ENCODE data around the gene ZMYND10.

The ZMYND10 gene

DNA sequence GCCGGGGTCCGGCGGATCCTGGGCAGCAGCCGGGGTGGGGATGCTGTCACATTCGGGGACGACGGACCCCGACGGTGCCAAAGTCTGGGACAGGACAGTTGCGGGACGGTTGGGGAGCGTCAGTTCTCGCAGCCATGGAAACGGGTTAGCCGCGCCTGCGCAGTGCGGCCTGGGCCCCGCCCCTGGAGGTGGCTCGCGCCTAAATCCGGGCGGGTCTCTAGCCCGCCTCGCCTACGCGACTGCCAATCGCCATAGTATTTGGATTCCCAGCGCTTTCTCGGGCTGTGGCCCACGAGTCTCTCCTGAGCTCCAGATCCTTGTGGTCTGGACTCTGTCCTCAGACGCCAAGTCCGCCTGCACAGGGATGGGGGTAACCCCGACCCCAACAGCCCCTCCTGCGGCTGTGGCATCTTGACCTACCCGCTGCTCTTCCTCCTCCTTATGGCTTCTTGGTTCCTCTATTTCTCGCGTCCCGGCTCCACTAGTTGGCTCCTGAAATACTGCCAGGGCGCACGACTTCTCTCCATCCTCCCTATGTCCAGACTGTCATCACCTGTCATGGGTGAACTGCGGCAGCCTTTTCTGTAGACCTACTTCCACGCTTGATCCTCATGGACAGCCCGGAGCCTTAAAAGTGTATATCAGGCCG lies at the start of gene ZMYND10:
Gene ZMYND10, minus strand, starts transcription at position 147 of the 649 bp plus-strand sequence. CDS start 153 bp downstream, outside the sequence.
- peak within 1 kb of the TSS; percentile 65 for H3K4me3 Mint-ChIP-seq
- H3K27me3 Mint-ChIP-seq, result no peaks in the 10 kb centered on the region
- no peaks in the 10 kb centered on the region for H3K9me3 Mint-ChIP-seq
- H3K4me1 Mint-ChIP-seq, result peaks cover 57% of the 10 kb centered on the region
- H3K36me3 Mint-ChIP-seq, result peaks cover 9% of the 10 kb centered on the region
- peak; percentile 18 for ATAC-seq
- H3K27ac Mint-ChIP-seq, result peak within 1 kb of the TSS; percentile 18

DNA sequence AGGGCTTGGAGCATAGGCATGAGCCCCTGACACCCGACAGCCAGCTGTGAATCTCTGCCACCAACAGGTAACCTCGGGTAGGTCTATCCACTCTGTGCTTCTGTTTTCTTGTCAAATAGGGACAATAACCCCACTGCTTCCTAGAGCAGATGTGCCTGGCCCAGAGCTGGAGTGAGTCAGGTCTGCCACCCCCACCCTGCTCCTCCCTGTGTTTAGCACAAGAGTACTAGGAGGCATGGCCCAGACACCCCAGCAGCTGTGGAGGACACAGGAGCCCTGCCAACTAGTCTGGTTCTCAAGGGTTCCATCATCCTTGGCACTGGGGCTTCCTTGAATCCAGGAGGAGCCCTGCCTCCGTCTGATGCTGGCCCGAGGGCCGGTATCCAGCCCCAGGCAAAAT lies 47.5 kb upstream of the ZMYND10 start:
- H3K27ac Mint-ChIP-seq, result no peak overlapping the region
- H3K9me3 Mint-ChIP-seq, result no peaks in the 10 kb centered on the region
- no peak for ATAC-seq
- no peak overlapping the region for H3K4me3 Mint-ChIP-seq
- H3K4me1 Mint-ChIP-seq, result no peaks in the 10 kb centered on the region
- H3K27me3 Mint-ChIP-seq, result peaks cover 23% of the 10 kb centered on the region
- H3K36me3 Mint-ChIP-seq, result no peaks in the 10 kb centered on the region

DNA sequence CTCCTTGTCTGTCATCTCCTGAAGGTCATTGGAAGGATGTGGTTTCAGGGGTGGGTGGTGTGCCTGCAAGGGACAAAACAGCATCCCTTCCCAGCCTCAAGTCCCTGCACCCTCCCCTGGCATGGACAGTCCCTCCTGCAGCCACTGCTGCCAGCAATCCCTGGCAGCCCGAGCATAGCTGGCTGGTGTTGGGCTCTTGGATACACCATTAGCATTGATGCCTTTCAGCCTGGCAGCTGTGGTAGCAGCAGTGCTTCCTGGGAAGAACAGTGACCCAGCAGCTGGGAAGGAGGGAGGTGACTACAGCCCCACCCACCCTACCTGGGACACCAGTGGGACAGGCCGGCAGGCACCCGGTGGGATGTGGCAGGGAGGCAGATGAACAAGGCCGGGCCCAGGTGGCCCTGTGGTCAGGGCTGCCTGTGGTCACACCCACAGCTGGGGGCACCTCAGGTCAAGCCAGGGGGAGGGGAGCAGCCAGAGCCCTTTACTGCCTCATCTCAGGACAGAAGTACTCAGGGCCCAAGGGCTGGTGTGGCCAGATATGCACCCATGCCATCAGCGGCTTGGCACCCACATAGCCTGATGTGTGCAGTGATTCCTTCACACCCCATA lies 46.7 kb upstream of the ZMYND10 start:
- H3K36me3 Mint-ChIP-seq, result no peaks in the 10 kb centered on the region

DNA sequence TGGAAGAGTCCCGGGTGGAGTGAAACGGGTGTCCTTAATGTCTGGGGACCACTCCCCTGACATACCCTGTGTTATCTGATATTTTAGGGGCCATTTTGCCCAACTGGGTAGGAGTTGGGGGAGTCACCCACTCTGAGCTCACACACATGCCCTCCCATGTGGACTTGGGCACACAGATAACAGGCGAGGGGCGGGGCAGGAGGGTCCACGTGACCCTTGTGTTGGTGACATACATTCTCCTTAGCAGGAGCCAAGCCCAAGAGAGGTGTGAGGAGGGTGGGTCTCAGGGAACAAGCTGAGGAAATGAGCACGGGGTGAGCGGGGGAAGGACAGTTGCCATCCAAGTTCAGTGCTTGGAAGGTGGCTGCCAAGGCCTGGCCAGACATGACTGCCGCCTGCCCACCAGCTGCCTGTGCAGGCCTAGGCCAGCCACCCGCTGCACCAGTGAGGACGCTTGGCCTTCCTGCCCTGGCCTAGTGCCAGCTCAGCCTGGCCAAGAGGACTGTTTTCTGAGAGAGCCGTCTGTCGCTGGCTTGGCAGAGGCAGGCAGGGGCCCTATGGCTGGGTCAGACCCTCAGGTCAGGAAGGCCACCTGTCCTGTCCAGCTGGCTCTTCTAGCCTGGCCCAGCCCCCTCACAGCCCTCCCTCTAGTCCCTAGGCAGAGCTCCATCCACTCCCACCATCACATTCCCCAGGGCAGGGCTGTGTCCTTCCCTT lies 45.1 kb upstream of the ZMYND10 start:
- no peaks in the 10 kb centered on the region for H3K36me3 Mint-ChIP-seq
- no peak overlapping the region for H3K4me3 Mint-ChIP-seq
- peaks cover 13% of the 10 kb centered on the region for H3K27me3 Mint-ChIP-seq
- no peaks in the 10 kb centered on the region for H3K9me3 Mint-ChIP-seq
- ATAC-seq, result no peak
- H3K27ac Mint-ChIP-seq, result no peak overlapping the region
- H3K4me1 Mint-ChIP-seq, result no peaks in the 10 kb centered on the region

More for the DNA sequence above, 46.7 kb upstream of the ZMYND10 start:
- no peak overlapping the region for H3K4me3 Mint-ChIP-seq
- peaks cover 22% of the 10 kb centered on the region for H3K27me3 Mint-ChIP-seq
- no peaks in the 10 kb centered on the region for H3K4me1 Mint-ChIP-seq
- ATAC-seq, result no peak
- H3K27ac Mint-ChIP-seq, result no peak overlapping the region
- no peaks in the 10 kb centered on the region for H3K9me3 Mint-ChIP-seq

DNA sequence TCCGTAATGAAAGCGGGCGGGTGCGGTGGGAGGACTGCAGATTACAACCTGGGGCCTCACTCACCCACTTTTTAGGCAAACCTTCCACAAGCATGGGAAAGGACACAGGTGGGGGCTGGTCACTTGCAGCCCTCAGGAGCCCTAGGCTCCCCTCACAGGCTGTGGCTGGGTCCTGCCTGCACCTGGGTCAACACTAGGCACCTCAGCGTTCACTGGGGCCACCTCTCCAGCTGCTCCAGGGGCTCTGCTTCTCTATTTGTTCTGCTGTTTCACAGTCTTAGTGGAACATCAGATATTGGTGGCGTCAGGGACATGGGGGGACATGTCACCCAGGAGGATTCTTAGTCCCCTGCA lies 43.9 kb upstream of the ZMYND10 start:
- ATAC-seq, result no peak
- H3K4me1 Mint-ChIP-seq, result no peaks in the 10 kb centered on the region
- no peaks in the 10 kb centered on the region for H3K36me3 Mint-ChIP-seq
- peaks cover 23% of the 10 kb centered on the region for H3K27me3 Mint-ChIP-seq
- H3K27ac Mint-ChIP-seq, result no peak overlapping the region
- H3K9me3 Mint-ChIP-seq, result no peaks in the 10 kb centered on the region
- H3K4me3 Mint-ChIP-seq, result no peak overlapping the region

DNA sequence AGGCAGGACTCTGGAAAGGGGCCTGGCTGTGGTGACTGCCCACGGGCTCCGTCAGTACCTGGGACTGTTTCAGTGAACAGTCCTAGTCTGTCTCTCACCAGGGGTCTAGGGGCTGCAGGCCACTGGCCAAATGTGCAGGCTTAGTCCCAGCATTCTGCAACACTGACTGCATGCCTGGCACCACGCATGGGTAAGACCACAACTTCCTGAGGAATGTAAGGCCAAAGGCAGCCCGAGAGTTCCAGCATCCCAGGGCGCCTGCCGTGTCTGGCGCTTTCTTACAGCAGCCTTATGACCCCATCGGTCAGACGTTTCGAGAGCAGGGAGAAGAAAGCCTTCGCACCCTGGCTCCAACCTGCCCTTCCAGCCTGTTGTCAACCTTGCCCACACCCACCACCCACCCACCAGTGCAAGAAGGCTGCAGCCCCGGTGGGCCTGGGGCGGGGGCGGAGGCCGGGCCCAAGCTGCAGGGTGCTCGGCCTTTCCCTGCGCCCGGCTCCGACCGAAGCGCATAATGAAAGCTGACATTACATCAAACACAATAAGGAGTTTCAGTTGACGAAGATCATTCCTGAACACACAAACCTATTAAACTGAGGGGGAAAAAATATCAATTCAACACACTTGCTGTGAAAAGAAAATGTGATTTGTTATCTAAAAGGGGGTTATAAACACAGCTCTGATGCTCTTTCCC lies 43.3 kb upstream of the ZMYND10 start:
- Mint-ChIP-seq H3K27ac (no peak overlapping the region), H3K4me3 (no peak overlapping the region), H3K27me3 (peaks cover 18% of the 10 kb centered on the region), H3K9me3 (no peaks in the 10 kb centered on the region), H3K4me1 (no peaks in the 10 kb centered on the region), H3K36me3 (no peaks in the 10 kb centered on the region)
- no peak for ATAC-seq

DNA sequence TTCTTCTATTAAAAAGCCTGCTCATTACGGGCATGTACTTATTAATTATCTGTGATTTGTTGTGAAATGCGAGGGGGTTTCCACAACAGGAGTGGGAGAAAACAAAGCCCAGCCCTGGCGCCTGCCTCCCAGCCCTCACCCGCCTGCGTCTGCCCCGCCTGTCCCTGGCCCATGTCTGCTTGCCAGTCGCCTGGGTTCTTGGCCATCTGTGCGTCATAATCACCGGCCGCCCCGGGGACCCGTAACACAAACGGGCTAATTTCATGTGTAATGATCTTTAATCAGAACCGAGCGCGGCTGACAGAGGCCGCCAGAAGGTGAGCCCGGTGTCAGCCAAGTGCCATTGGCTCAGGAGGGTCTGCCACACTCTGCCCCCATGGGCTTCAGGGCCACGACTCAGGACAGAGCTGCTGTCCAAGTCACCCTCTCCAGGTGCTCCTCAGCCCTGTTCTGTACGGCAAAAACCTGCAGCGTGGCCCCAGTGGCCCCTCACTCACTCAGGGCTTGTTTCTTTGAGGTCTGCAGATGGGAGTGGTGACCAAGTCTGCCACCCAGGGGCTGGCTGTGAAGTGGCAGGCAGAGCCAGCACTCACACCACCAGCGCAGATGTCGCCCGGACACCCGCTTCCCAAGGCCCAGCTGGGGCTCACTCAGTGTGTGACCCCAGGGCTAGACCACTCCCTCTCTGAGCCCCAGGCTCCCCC lies 42.6 kb upstream of the ZMYND10 start:
- Mint-ChIP-seq H3K27me3 (peaks cover 17% of the 10 kb centered on the region), H3K27ac (no peak overlapping the region), H3K4me3 (no peak overlapping the region), H3K36me3 (no peaks in the 10 kb centered on the region), H3K9me3 (no peaks in the 10 kb centered on the region), H3K4me1 (no peaks in the 10 kb centered on the region)
- ATAC-seq, result no peak

DNA sequence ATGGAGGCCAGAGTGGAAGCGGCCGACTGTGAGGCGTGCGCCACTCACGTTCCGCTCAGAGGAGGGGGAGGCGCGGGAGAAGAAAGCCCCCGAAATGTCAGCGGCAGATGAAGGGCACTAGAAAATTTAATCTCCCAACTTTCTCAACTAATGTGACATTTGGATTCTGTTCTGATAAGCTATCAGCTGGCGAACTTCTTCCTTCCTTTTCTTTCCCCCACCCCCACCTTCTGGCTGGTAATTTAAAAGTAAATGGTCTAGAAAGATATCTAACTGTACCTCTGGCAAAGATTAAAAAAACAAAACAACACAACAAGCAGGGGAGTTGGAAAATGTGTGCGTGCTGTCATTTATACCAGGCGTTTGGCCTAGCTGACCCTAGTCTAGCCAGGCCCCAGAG lies 40.2 kb upstream of the ZMYND10 start:
- ATAC-seq, result no peak
- Mint-ChIP-seq H3K4me3 (no peak overlapping the region), H3K36me3 (no peaks in the 10 kb centered on the region), H3K27me3 (peaks cover 17% of the 10 kb centered on the region), H3K4me1 (no peaks in the 10 kb centered on the region), H3K9me3 (no peaks in the 10 kb centered on the region), H3K27ac (no peak overlapping the region)

DNA sequence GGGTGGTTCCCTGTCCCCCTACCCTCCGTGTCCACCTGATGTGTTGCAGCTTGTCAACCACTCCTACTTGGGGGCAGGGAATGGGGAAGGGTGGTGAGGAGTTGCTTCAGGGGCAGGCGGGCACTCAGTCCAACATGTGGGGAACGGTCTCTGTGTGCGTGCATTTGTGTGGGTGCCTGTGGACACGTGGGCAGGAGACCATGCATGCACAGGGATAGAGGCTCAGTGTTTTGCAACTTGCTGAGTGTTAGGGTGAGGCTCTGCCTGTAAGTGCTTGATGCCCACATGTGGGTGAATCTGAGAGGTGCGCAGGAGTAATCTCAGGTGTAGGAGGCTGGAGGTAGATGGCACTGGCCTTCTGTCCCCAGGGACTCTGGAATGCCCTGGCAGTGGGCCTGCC lies 38.2 kb upstream of the ZMYND10 start:
- no peaks in the 10 kb centered on the region for H3K36me3 Mint-ChIP-seq
- no peaks in the 10 kb centered on the region for H3K4me1 Mint-ChIP-seq
- peaks cover 24% of the 10 kb centered on the region for H3K27me3 Mint-ChIP-seq
- H3K4me3 Mint-ChIP-seq, result no peak overlapping the region
- H3K9me3 Mint-ChIP-seq, result no peaks in the 10 kb centered on the region
- ATAC-seq, result no peak
- H3K27ac Mint-ChIP-seq, result no peak overlapping the region

DNA sequence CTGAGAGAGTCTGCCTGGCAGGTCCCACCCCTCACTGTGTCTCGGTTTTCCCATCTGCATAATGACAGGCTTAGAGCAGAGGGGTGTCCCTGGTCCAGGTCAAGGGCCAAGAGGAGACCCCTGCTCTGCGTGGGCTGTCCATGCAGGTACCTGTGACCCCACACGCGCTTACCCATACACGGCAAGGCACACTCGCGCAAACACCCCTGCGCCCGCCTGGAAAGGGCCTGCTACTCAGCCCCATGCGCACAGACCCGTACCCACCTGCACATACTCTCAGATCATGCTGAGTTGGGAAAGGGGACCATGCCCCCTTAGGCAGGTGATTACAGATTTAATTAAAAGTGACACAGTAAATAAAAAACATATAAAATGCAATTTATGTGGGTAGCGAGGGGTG lies 37.2 kb upstream of the ZMYND10 start:
- Mint-ChIP-seq H3K36me3 (no peaks in the 10 kb centered on the region), H3K27me3 (peaks cover 24% of the 10 kb centered on the region), H3K9me3 (no peaks in the 10 kb centered on the region), H3K4me1 (no peaks in the 10 kb centered on the region), H3K4me3 (no peak overlapping the region), H3K27ac (no peak overlapping the region)
- ATAC-seq, result no peak

DNA sequence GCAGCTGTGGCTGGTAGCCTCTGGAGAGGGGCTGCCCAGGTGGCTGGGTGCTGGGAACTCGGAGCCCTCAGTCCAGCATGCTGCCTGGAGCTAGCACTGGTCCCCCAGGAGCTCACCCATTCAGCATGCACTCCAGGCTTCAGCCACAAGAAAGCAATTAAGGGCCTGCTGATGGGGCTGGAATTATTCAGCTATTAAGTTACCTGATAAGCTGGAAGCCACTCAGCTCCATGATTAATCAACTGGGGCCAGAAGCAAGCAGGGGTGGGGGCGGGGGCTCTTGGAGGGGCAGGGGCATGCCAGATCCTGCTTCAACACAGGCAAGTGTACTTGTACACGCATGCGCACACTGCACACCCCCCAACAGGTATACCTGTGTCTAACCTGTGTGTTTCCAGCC lies 35.9 kb upstream of the ZMYND10 start:
- no peaks in the 10 kb centered on the region for H3K4me1 Mint-ChIP-seq
- H3K4me3 Mint-ChIP-seq, result no peak overlapping the region
- no peaks in the 10 kb centered on the region for H3K9me3 Mint-ChIP-seq
- peaks cover 24% of the 10 kb centered on the region for H3K27me3 Mint-ChIP-seq
- no peak for ATAC-seq
- H3K27ac Mint-ChIP-seq, result no peak overlapping the region
- no peaks in the 10 kb centered on the region for H3K36me3 Mint-ChIP-seq

DNA sequence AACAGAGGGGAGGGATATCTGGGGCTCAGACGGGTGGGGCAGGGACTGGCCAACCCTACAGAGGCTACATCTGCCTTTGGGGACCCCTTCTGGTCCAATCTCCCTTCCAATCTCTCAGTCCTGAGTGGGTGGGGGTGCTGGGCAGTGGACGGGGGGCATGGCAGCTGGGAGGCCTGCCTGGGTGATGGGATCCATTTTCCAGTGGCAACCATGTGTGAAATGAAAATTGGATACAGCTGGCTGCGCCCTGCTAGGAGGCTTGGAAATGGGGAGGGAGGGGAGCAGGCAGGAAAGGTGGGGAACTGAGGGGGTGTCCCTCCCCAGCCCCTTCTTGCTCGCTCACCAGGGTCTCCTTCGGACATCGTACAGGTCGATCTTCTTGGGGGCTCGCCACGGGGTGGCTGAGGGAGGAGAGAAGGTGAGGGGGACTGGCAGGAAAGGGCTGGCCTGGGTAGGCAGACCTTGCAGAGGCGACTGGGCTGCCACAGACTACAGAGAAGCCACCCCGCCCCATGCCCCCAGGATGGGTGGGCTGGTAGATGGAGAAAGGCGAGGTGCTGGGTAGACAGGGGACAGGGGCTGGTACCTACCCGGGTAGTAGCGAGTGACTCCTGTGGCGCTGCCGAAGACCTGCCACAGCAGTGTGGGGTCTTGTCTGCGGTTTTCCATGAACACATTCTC lies 35.0 kb upstream of the ZMYND10 start:
- H3K27ac Mint-ChIP-seq, result no peak overlapping the region
- H3K9me3 Mint-ChIP-seq, result no peaks in the 10 kb centered on the region
- H3K36me3 Mint-ChIP-seq, result no peaks in the 10 kb centered on the region
- ATAC-seq, result no peak
- H3K4me1 Mint-ChIP-seq, result no peaks in the 10 kb centered on the region
- peaks cover 18% of the 10 kb centered on the region for H3K27me3 Mint-ChIP-seq
- H3K4me3 Mint-ChIP-seq, result no peak overlapping the region

DNA sequence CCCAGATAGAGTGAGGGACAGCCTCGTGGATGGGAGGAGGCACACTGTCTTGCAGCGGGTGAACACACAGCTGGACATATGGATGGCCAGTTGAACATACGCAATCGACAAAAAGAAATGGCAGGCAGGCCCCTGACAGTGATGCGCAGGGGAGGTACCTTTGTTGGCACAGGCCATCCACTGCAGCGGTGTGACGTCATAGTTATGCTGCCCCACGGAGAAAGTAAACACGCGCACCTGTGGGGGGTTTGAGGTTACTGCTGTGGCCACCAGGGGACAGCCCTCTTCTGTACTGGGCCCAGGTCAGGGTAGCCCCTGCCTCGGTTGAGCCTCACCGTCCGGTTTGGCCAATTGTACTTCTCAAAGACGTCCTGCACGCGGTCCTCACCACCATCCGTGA lies 33.2 kb upstream of the ZMYND10 start:
- Mint-ChIP-seq H3K4me1 (no peaks in the 10 kb centered on the region), H3K27ac (no peak overlapping the region), H3K36me3 (no peaks in the 10 kb centered on the region), H3K4me3 (no peak overlapping the region), H3K27me3 (peaks cover 7% of the 10 kb centered on the region), H3K9me3 (no peaks in the 10 kb centered on the region)
- no peak for ATAC-seq

DNA sequence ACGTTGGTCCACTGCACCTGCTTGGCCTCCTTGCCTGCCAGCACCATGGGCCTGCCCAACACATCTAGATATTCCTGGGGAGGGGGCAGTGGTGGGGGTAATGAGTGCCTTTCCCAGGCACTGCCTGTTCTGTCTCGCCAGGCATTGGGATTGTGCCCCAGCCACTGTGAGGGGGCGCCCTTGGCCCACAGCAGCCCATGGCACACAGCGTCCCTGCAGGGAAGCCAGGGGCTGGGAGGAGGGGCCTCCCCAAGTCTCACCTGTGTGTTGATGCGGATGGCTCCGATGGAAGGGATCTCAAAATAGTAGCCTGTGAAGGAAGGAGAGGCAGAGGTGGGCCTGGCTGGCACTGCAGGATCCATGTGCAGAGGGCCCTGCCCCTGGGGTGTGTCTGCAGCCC lies 32.5 kb upstream of the ZMYND10 start:
- H3K4me1 Mint-ChIP-seq, result no peaks in the 10 kb centered on the region
- H3K9me3 Mint-ChIP-seq, result no peaks in the 10 kb centered on the region
- no peaks in the 10 kb centered on the region for H3K36me3 Mint-ChIP-seq
- ATAC-seq, result no peak
- H3K27ac Mint-ChIP-seq, result no peak overlapping the region
- H3K27me3 Mint-ChIP-seq, result peaks cover 14% of the 10 kb centered on the region
- no peak overlapping the region for H3K4me3 Mint-ChIP-seq
